ENCODE data around the gene FAM43A. TPM values are rescaled to one million over a fixed set of nuclear protein-coding genes. Genes with fewer than 3 reads are reported as not detected.

The FAM43A gene
- total RNA-seq, 4 donors from 2014 or later: 9.3 to 60.9 (median 26.9) TPM

GRCh38 chr3:194642769-194643168 lies 42.9 kb upstream of the FAM43A start:
- H3K36me3 ChIP-seq: peaks cover 69% of the 10 kb centered on the region
- 88% methylated on average over 2 of the region's 2 CpGs for WGBS

GRCh38 chr3:194647747-194648146 lies 37.9 kb upstream of the FAM43A start:
- peaks cover 93% of the 10 kb centered on the region for H3K36me3 ChIP-seq
- DNase-seq (ENCODE audit: low spot score in 2 of 2): no peak
- TF ChIP-seq EP300 (IDR thresholded peaks at IDR 0.05) (no peak), CTCF (IDR thresholded peaks at IDR 0.05) (no peak), POLR2A (IDR thresholded peaks at IDR 0.05) (no peak), POLR2AphosphoS5 (IDR thresholded peaks at IDR 0.05) (no peak)
- no peaks in the 10 kb centered on the region for H3K9me3 ChIP-seq
- no peaks in the 10 kb centered on the region for H3K27me3 ChIP-seq
- no peak overlapping the region for H3K27ac ChIP-seq
- WGBS: 77% methylated on average over 3 of the region's 3 CpGs
- H3K4me3 ChIP-seq: no peak overlapping the region
- H3K4me1 ChIP-seq: no peaks in the 10 kb centered on the region

More at GRCh38 chr3:194642769-194643168, 42.9 kb upstream of the FAM43A start:
- H3K4me3 ChIP-seq: no peak overlapping the region
- no peak overlapping the region for H3K27ac ChIP-seq
- no peaks in the 10 kb centered on the region for H3K9me3 ChIP-seq
- no peak for DNase-seq (ENCODE audit: low spot score in 2 of 2)
- H3K27me3 ChIP-seq: no peaks in the 10 kb centered on the region
- no peaks in the 10 kb centered on the region for H3K4me1 ChIP-seq
- TF ChIP-seq EP300 (IDR thresholded peaks at IDR 0.05) (no peak), POLR2A (IDR thresholded peaks at IDR 0.05) (no peak), CTCF (IDR thresholded peaks at IDR 0.05) (no peak), POLR2AphosphoS5 (IDR thresholded peaks at IDR 0.05) (no peak)

GRCh38 chr3:194654443-194654842 lies 31.2 kb upstream of the FAM43A start:
- H3K9me3 ChIP-seq: no peaks in the 10 kb centered on the region
- no peak overlapping the region for H3K27ac ChIP-seq
- TF ChIP-seq CTCF (IDR thresholded peaks at IDR 0.05): no peak
- TF ChIP-seq POLR2AphosphoS5 (IDR thresholded peaks at IDR 0.05): no peak
- no peak for TF ChIP-seq POLR2A (IDR thresholded peaks at IDR 0.05)
- TF ChIP-seq EP300 (IDR thresholded peaks at IDR 0.05): no peak
- H3K27me3 ChIP-seq: no peaks in the 10 kb centered on the region
- 82% methylated on average over 5 of the region's 5 CpGs for WGBS
- DNase-seq (ENCODE audit: low spot score in 2 of 2): no peak
- no peaks in the 10 kb centered on the region for H3K4me1 ChIP-seq
- no peak overlapping the region for H3K4me3 ChIP-seq
- H3K36me3 ChIP-seq: peaks cover 67% of the 10 kb centered on the region

- TF ChIP-seq POLR2A (IDR thresholded peaks at IDR 0.05) (no peak), CTCF (IDR thresholded peaks at IDR 0.05) (no peak), POLR2AphosphoS5 (IDR thresholded peaks at IDR 0.05) (no peak), EP300 (IDR thresholded peaks at IDR 0.05) (no peak)
- Histone ChIP-seq H3K9me3 (no peaks in the 10 kb centered on the region), H3K36me3 (peaks cover 64% of the 10 kb centered on the region), H3K4me1 (no peaks in the 10 kb centered on the region), H3K4me3 (no peak overlapping the region), H3K27ac (no peak overlapping the region), H3K27me3 (no peaks in the 10 kb centered on the region)
- DNase-seq (ENCODE audit: low spot score in 2 of 2): no peak
- 78% methylated on average over 7 of the region's 7 CpGs for WGBS
Observed at GRCh38 chr3:194657439-194657838, 28.2 kb upstream of the FAM43A start.

- H3K4me1 ChIP-seq: no peaks in the 10 kb centered on the region
- no peak overlapping the region for H3K4me3 ChIP-seq
- WGBS: 76% methylated on average over 5 of the region's 5 CpGs
- DNase-seq (ENCODE audit: low spot score in 2 of 2): no peak
- no peak for TF ChIP-seq POLR2A (IDR thresholded peaks at IDR 0.05)
- TF ChIP-seq CTCF (IDR thresholded peaks at IDR 0.05): no peak
- TF ChIP-seq POLR2AphosphoS5 (IDR thresholded peaks at IDR 0.05): no peak
- TF ChIP-seq EP300 (IDR thresholded peaks at IDR 0.05): no peak
- peaks cover 63% of the 10 kb centered on the region for H3K36me3 ChIP-seq
- no peaks in the 10 kb centered on the region for H3K27me3 ChIP-seq
- no peaks in the 10 kb centered on the region for H3K9me3 ChIP-seq
- H3K27ac ChIP-seq: no peak overlapping the region
Observed at GRCh38 chr3:194658477-194659242, 27.0 kb upstream of the FAM43A start.

All from suprapubic skin (tissue), 4 donors.